Subcutaneous adipose tissue (tissue), 4 donors: Measurements from ENCODE around the gene ASPRV1. TPM values are rescaled to one million over a fixed set of nuclear protein-coding genes. Genes with fewer than 3 reads are reported as not detected.

Experiments
- total RNA-seq, 4 donors: library from RNA; depleted of rRNA; stranded (reverse); fragments of >200 nt; gene quantifications; one replicate each; pipeline ENCODE4 v1.1.0, GENCODE V29; 2016
- TF ChIP-seq, protein P1 (sequence below): fragments of 450-650 bp; IDR thresholded peaks from one replicate; pipeline ENCODE4 v1.5.1; 2016; ENCODE audit warnings: low read depth, mild to moderate bottlenecking, control low read depth, antibody characterized with exemption, moderate library complexity

Gene ASPRV1
- total RNA-seq, 4 donors from 2014 or later = 0.98 to 3.5 (median 2.1) TPM

DNA sequence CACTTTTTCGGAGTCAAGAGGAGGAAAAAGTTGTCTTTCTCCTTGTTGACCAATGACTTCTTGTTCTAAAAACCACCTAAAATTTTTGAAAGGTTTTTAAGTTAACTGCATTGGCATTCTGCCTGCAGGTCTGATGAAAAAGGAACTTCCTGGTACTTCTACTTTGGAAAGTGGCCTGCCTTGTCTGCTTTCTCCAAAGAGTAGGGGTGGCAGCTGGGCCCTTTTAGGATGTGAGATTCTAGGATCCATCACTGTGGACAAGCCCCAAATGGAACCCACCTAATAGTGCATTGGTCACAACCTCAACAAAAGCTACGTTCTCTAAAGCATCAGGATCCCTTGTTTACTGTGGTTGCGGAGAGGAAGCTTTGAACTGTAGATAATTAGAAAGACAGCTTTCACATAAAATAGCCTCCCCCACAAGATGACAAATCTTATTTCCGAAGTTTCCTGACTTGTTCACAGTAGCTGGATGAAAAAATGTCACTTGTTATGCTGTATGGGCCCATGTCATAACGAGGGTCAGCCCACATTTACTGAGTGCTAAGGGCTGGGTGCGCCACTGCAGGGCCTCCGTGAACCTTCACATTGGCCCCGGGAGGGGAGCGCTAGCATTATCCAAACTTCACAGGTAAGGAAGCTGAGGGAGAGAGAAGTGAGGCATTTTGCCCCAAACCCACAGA is 17.4 kb downstream of the ASPRV1 start:
- TF ChIP-seq, protein P1, sequence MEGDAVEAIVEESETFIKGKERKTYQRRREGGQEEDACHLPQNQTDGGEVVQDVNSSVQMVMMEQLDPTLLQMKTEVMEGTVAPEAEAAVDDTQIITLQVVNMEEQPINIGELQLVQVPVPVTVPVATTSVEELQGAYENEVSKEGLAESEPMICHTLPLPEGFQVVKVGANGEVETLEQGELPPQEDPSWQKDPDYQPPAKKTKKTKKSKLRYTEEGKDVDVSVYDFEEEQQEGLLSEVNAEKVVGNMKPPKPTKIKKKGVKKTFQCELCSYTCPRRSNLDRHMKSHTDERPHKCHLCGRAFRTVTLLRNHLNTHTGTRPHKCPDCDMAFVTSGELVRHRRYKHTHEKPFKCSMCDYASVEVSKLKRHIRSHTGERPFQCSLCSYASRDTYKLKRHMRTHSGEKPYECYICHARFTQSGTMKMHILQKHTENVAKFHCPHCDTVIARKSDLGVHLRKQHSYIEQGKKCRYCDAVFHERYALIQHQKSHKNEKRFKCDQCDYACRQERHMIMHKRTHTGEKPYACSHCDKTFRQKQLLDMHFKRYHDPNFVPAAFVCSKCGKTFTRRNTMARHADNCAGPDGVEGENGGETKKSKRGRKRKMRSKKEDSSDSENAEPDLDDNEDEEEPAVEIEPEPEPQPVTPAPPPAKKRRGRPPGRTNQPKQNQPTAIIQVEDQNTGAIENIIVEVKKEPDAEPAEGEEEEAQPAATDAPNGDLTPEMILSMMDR = no peak

DNA sequence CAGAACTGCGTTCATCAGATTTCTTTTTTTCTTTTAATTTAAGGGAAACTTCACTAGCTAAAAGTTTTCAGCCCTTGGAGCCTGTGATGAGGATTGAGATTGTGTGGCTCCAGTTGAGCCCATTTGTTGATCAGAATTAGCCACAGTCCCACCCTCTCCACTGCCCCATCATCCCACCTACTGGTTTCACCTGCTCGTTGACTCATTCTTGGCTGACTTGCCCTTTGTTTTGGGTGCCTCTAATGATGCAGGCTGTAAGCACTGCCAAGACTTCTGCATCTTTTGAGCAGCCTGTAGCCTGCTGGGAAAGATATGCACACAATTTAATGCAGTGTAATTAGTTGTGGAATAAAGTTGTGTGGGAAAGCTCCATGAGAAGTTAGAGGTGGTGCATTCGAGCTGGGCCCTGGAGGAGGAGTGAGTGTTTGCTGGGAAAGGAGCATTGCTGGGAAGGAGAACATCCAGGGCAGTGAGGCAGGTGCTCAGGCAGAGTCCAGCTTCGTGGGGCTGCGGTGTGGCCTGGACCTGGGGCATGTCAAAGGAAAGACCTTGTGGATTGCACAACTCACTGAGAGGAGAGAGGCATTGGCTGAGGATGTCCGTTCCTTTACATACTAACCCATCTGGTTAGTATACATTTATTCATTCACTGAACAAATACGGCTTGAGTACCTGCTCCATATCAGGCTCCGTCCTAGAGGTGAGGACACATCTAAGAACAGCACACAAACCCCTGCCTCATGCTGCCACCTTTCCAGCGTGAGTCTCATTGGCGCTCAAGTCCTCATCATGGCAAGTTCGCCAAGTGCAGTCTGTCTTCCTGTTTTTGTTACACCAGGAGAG is 18.2 kb downstream of the ASPRV1 start:
- TF ChIP-seq, protein P1 = no peak

DNA sequence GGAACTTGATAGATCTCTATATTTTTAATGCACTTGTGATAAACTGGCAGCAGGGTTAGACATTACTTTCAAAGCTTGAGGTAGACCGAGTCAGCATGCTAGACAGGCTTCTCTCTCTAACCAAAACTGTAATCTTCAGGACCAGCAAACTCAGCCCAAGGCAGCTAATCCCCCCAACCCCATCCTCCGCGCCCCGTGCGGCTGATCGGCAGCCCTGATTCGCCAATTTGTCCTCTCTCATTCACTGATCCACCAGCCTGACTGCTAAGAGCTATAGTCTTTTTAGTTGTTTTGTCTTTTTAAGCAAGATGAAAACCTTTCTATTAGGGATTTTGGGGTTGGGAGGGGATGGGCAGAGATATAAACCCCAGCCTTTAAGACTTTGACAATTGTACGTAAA is 20.7 kb downstream of the ASPRV1 start:
- TF ChIP-seq, protein P1 = no peak

DNA sequence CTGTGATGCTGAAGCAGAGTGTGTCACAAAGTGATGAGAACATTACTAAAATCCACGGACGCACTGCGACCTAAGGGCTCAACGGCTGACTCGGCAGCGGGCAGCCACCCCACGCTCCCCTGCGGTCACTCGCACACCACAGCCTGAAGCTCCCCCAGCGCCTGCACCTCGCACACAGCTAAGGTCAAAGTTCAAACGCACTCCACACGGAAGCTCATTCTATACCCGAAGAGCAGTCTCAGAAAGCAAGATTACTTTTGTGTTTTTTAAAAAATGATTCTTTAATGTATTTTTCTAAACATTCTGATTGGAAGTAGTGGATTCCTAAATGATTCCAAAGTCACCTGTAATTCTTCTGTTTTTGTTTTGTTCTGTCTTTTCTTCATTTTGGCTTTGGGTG is 21.7 kb downstream of the ASPRV1 start:
- TF ChIP-seq, protein P1 = no peak

DNA sequence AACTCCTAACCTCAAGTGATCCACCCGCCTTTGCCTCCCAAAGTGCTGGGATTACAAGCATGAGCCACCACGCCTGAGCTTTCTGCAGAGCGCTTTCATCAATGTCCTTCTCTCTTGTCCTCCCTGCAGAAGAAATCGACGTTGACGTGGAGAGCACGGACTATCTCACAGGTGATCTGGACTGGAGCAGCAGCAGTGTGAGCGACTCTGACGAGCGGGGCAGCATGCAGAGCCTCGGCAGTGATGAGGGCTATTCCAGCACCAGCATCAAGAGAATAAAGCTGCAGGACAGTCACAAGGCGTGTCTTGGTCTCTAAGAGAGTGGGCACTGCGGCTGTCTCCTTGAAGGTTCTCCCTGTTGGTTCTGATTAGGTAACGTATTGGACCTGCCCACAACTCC is 23.5 kb downstream of the ASPRV1 start:
- TF ChIP-seq, protein P1 = no peak

DNA sequence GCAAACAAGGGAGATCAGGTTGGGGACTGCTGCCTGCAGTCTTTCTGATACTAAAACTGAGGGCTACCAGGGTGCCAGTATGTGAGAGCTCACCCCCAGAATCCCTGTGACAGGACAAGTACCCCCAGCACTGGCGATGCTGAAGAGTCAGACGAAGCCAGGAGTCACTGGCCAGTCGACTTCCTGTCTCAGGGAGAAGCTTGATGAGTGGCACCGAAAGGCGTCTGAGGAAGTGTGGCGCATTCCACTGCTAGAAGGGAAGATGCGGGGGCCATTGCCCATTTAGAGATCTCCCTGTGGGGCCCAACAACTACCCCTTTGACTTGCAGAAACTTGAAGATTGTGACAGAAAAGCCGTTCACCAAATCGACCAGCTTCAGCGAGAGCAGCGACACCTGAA is 24.5 kb downstream of the ASPRV1 start:
- TF ChIP-seq, protein P1 = no peak

DNA sequence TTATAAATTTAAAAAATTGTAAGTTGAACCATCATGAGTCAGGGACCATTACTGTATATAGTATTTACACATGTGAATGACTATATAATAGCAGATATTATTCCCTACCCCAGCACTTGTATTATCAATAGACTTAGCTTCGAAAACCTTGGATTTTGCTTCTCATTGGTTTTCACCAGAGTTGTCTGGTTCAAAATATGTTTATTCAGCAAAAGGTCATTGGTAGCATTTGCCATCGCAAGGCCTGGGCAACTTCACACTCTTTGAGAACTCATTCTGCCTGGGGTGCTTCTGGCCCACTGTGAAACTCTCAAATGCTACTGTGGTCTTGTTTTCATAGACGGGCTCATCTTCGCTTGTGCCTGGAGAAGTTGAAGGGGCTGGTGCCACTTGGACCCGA is 26.4 kb downstream of the ASPRV1 start:
- TF ChIP-seq, protein P1 = no peak
